Cortex of kidney (tissue), 1 donor: ENCODE results near the gene COA1.

Experiments
- DNase-seq: peaks from one replicate; lab custom pipeline; 2025; lab: John Stamatoyannopoulos, UW

The COA1 gene

GRCh38 chr7:43652364-43652763, 77.0 kb downstream of the COA1 start:
- DNase-seq = no peak

- no peak for DNase-seq
These were observed 78.8 kb downstream of the COA1 start for GRCh38 chr7:43650457-43651052.

- no peak for DNase-seq
These were observed 79.5 kb downstream of the COA1 start for GRCh38 chr7:43649755-43650274.

GRCh38 chr7:43648473-43649406, 80.6 kb downstream of the COA1 start:
- DNase-seq = no peak

- no peak for DNase-seq
These were observed 81.5 kb downstream of the COA1 start for GRCh38 chr7:43647673-43648472.

- no peak for DNase-seq
These were observed 82.0 kb downstream of the COA1 start for GRCh38 chr7:43647339-43647672.

GRCh38 chr7:43646603-43647338, 82.6 kb downstream of the COA1 start:
- DNase-seq = no peak

- no peak for DNase-seq
These were observed 83.6 kb downstream of the COA1 start for GRCh38 chr7:43645699-43646226.

GRCh38 chr7:43643846-43644245, 85.5 kb downstream of the COA1 start:
- no peak for DNase-seq

GRCh38 chr7:43642897-43643630, 86.3 kb downstream of the COA1 start:
- no peak for DNase-seq

GRCh38 chr7:43640679-43641078, 88.6 kb downstream of the COA1 start:
- DNase-seq = no peak

GRCh38 chr7:43639858-43640491, 89.3 kb downstream of the COA1 start:
- no peak for DNase-seq

- DNase-seq = no peak
These were observed 92.1 kb downstream of the COA1 start for GRCh38 chr7:43637114-43637806.

- DNase-seq = no peak
These were observed 93.2 kb downstream of the COA1 start for GRCh38 chr7:43636093-43636492.

GRCh38 chr7:43634384-43634783, 94.9 kb downstream of the COA1 start:
- no peak for DNase-seq

- no peak for DNase-seq
These were observed 96.6 kb downstream of the COA1 start for GRCh38 chr7:43632746-43633145.

GRCh38 chr7:43631559-43631958, 97.8 kb downstream of the COA1 start:
- no peak for DNase-seq

- no peak for DNase-seq
These were observed 98.8 kb downstream of the COA1 start for GRCh38 chr7:43630482-43630881.

- DNase-seq = no peak
These were observed 99.5 kb downstream of the COA1 start for GRCh38 chr7:43629857-43630256.

- no peak for DNase-seq
These were observed 100.9 kb downstream of the COA1 start for GRCh38 chr7:43628431-43628830.
